ENCODE data around the gene PTPN3.

The PTPN3 gene

DNA sequence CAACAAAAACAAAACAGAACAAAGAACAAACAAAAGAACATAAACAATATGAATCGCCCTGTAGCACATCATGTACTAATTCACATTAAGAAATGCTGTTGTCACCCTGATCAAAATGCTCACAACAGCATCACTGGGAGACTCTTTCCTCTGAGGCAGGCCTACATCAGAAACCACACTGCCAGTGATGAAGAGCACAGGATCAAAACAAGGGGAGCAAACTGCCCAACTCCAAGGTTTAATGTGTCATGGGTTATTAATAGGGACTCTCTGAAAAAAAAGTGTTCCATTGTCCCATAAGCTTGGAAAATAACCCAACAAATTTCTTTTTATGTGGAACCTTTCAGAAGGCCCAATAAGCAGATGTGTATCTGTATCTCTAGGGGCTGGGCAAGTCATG lies 74.2 kb downstream of the PTPN3 start:
- no peak for DNase-seq (ENCODE audit: low read depth)
- H3K4me3 ChIP-seq (ENCODE audit: control insufficient read depth, low read depth, low read length) = no peak overlapping the region
- TF ChIP-seq, protein P1, sequence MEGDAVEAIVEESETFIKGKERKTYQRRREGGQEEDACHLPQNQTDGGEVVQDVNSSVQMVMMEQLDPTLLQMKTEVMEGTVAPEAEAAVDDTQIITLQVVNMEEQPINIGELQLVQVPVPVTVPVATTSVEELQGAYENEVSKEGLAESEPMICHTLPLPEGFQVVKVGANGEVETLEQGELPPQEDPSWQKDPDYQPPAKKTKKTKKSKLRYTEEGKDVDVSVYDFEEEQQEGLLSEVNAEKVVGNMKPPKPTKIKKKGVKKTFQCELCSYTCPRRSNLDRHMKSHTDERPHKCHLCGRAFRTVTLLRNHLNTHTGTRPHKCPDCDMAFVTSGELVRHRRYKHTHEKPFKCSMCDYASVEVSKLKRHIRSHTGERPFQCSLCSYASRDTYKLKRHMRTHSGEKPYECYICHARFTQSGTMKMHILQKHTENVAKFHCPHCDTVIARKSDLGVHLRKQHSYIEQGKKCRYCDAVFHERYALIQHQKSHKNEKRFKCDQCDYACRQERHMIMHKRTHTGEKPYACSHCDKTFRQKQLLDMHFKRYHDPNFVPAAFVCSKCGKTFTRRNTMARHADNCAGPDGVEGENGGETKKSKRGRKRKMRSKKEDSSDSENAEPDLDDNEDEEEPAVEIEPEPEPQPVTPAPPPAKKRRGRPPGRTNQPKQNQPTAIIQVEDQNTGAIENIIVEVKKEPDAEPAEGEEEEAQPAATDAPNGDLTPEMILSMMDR (IDR thresholded peaks at IDR 0.05; ENCODE audit: control insufficient read depth, insufficient read depth, low read depth, low read length, missing control alignments) = no peak

DNA sequence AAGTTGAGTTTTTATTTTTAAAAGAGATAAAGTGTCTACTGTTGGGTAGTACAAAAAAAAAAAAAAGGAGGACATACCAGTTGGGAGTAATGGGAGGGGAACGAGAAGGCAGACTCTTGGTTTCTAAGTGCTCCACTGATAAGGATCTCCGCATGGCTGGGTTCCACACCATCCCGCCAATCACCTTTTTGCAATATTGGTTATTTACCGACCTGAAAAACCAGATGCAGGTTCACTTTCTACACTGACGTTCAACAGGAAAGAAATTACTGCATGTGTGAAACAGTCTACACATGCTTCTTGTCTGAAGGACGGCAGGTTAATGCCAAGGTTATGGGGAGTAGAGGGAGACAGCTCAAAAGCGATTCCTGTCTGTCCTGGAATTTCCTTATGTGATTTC lies 75.5 kb downstream of the PTPN3 start:
- no peak for DNase-seq (ENCODE audit: low read depth)
- TF ChIP-seq, protein P1 (IDR thresholded peaks at IDR 0.05; ENCODE audit: control insufficient read depth, insufficient read depth, low read depth, low read length, missing control alignments) = no peak
- no peak overlapping the region for H3K4me3 ChIP-seq (ENCODE audit: control insufficient read depth, low read depth, low read length)

DNA sequence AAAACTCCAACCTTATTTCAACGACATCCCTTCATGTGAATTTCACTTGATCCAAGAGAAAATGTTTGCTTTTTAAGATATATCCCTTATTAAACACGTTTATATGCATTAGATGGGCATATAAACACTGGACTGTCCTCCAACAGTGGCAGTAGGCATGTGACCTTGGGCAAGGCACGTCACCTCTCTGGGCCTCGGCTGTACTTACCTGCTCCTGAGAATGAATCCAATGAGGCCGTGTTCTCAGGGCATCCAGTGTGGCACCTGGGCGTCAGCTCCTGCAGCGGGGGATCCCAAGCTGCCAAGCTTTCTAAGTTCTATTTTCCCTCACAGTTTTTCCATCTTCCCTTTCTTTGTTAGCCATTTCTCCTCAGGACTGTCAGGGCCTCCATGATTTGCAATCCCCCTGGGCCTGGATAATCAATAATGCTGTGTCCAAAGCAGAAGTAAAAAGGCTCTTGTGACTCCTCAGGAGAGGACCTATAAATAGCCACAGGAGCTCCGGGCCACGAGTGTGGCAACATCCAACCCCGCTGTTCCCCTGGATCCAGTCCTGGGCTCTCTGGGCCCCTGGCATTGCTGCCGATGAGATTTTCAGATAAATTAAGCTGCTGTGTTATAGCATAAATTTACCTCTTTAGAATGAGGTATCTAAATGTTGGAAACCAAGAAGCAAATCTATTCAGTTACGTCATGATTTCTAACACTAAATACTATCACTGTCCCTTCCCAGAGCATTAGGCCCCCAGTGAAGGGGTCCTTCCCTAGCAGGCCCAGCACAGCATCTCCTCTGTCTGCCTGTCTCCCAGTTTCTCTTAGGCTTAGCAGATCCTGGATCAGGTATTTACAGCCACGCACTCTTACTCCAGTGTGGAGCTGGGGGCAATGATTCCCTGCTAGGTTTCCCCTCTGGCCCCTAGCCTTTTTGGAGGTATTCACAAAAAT lies 76.8 kb downstream of the PTPN3 start:
- TF ChIP-seq, protein P1 (IDR thresholded peaks at IDR 0.05; ENCODE audit: control insufficient read depth, insufficient read depth, low read depth, low read length, missing control alignments) = no peak
- no peak overlapping the region for H3K4me3 ChIP-seq (ENCODE audit: control insufficient read depth, low read depth, low read length)
- DNase-seq (ENCODE audit: low read depth) = no peak

DNA sequence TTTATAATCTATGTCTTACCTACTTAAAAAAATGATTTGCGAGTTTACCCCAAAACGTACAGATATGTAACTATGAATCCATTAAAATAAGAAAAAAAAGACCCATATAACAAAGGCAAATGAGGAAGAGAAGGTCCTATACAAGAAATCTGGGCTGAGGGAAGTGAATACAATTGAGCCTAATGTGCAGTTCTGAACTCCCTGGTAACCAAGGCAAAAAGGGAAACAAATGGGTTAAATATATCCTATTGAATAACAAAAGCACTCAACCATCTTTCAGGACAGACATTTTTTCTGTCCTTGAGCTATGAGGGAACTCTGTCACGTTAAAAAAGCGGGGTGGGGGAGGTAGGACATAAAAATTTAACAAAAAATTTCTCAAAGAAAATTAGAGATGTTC lies 78.6 kb downstream of the PTPN3 start:
- no peak for DNase-seq (ENCODE audit: low read depth)
- TF ChIP-seq, protein P1 (IDR thresholded peaks at IDR 0.05; ENCODE audit: control insufficient read depth, insufficient read depth, low read depth, low read length, missing control alignments) = no peak
- H3K4me3 ChIP-seq (ENCODE audit: control insufficient read depth, low read depth, low read length) = no peak overlapping the region

DNA sequence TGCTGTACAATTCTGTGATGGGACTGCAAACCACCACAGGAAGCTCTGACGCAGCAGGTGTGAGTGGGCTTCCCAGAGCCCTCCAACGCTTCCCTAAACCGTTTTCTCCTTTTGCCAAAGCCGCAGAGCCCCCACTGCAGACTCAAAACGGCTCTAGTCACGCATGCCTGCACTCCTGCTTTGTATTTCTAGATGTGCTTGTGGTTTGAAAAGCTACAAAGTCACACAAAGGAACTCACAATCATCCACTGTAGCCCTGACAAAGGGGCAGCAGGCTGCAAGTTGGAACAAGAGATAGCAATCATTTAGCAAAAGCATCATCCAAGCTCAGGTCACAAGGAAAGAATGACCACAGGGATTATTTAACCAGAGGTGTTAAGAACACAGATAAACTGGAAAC lies 79.3 kb downstream of the PTPN3 start:
- no peak overlapping the region for H3K4me3 ChIP-seq (ENCODE audit: control insufficient read depth, low read depth, low read length)
- no peak for DNase-seq (ENCODE audit: low read depth)

DNA sequence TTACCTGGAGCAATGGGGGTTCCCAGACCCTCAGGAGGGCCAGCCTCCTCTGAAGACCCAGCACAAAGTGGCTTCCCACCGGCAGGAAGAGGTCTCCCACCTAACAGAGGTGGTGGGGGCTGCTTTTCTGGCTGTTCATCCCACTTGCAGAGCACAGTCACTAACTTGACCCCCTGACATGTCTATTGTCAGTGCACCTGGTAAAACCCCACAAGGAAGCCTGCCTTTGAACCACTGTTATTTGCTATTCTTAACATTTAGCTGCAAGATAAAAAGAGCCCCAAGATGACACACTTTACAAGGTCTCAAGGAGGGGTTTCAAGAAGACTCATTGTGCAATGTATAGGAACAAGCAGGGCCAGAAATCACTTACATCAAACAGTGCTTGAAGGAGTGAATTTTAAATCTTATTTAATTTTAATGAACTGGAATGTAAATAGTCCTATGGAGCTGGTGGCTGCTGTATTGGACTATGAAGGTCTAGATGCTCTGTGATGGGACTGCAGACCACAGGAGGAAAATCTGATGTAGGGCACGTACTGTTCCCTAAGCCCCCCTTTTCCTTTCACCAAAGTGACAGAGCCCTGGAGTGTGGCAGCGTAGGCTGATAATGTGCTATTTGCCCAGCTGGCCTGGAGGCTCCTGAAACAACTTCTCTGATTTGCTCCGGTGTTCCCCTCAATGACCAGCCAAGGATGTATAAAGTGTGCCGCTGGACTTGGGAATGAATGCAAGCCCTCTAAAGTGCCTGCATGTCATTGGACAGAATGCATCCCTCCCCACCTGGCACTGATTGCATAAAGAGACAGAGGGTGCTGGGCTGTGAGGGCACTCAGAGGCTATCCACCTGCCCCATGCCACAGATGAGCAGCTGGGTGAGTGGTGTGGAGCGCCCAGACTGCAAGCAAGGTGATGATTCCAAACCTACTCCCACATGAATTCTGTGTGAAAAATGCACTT lies 80.2 kb downstream of the PTPN3 start:
- DNase-seq (ENCODE audit: low read depth) = no peak
- TF ChIP-seq, protein P1 (IDR thresholded peaks at IDR 0.05; ENCODE audit: control insufficient read depth, insufficient read depth, low read depth, low read length, missing control alignments) = no peak
- H3K4me3 ChIP-seq (ENCODE audit: control insufficient read depth, low read depth, low read length) = no peak overlapping the region

More for the DNA sequence above, 79.3 kb downstream of the PTPN3 start:
- TF ChIP-seq, protein P1 (IDR thresholded peaks at IDR 0.05; ENCODE audit: control insufficient read depth, insufficient read depth, low read depth, low read length, missing control alignments) = no peak
